Cardiac fibroblast (primary cell): ENCODE data around the gene SMIM43.

ENCODE experiments used
- DNase-seq, 2 donors: peaks; one replicate each; pipeline versions ENCODE4 v3.0.0 to v3.0.0-alpha.2; 2010; ENCODE audit warnings: low read depth in 2 of 2
- H3K4me3 ChIP-seq, 2 donors: replicated peaks in 1 of 2; 1 replicate in 1 of 2; 2 replicates in 1 of 2; pipeline ENCODE4 v1.5.1; 2011; ENCODE audit warnings: low read depth in 2 of 2, low read length in 2 of 2, mild to moderate bottlenecking in 2 of 2, moderate library complexity in 1 of 2
- CTCF ChIP-seq: IDR thresholded peaks from one replicate; pipeline ENCODE4 v1.5.1; 2011; ENCODE audit warnings: low read depth, mild to moderate bottlenecking, low read length, inconsistent platforms

The SMIM43 gene

DNA sequence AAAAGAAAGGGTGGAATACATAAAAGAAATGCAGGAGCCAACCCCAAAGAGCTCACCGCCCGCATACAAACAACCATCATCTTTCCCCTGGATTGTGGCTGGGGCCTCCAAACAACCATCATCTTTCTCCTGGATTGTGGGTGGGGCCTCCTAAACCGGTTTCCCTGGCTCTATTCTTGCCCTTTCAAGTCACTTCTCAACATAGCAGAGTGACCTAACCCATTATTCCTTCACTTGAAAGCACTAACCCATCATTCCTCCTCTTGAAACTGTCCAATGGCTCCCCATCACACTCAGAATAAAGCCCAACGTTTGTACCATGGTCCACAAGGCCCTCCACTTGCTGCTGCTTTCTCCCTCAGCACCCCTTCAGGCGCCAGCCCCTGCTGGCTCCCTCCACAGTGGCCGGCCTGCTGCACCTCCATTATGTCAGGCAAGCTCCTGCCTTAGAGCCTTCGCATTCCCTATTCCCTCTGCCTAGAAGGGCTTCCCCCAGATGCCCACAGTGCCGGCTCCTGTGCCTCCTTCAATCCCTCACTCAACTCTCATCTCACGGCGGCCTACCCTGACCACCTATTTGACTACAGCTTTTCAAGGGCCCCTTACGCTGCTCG lies 24.1 kb downstream of the SMIM43 start:
- no peak for DNase-seq

DNA sequence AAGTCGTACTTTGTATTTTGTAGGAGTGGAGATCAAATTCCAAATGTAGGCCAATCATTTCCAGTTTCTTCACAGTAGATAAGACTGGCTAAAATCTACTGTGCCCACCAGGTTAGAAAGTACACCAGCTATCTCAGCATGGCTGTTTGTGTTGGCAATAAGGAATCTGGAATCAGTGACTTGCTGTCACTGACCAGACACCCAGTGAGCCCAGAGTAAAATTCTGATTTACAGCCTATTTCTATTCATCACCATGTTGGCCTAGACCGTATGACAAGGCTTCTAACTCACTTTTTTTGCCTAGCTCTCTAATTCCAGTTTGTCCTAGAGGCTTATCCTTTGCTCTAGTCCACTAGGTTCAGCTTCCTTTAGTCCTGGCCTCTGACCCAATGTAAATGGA lies 25.4 kb downstream of the SMIM43 start:
- TF ChIP-seq CTCF, result no peak
- DNase-seq, result no peak
- no peak overlapping the region for H3K4me3 ChIP-seq

More for the DNA sequence above, 24.1 kb downstream of the SMIM43 start:
- H3K4me3 ChIP-seq, result no peak overlapping the region
- TF ChIP-seq CTCF, result no peak

DNA sequence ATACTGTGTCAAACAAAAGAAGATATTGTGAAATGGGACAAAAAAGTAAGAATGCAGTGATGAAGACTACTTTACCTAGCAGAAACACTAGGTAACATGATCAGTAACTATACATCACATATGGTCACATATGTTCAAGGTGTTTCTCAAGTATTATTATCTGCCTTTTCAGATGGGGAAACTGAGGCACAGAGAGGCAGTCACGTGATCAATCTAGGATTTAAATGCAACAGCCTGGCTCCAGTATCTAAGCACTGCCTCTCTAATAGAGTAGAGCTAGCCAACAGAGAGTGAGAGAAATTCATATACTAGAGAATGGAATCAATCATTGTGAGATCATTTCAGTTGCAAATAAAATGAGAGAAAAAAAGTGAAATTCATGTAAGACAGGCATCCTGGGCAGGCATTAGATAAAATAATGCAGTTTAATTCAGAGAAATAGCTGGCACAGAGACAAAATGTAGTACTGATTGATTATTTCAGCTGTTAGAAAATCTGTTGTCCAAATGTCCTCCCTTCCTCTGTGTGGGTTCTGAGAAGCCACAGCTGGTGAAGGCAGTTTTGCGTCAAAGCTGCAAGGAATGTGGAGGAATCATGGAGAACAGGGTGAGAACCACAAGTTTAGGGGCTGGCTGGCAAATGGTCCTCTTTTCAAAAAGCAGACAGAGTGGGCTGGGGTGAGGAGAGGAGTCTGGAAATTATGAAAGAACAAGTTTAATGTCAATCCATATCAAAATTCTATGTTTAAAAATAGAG lies 26.0 kb downstream of the SMIM43 start:
- no peak for TF ChIP-seq CTCF
- no peak overlapping the region for H3K4me3 ChIP-seq
- peak; percentile 32 to 83 for DNase-seq

DNA sequence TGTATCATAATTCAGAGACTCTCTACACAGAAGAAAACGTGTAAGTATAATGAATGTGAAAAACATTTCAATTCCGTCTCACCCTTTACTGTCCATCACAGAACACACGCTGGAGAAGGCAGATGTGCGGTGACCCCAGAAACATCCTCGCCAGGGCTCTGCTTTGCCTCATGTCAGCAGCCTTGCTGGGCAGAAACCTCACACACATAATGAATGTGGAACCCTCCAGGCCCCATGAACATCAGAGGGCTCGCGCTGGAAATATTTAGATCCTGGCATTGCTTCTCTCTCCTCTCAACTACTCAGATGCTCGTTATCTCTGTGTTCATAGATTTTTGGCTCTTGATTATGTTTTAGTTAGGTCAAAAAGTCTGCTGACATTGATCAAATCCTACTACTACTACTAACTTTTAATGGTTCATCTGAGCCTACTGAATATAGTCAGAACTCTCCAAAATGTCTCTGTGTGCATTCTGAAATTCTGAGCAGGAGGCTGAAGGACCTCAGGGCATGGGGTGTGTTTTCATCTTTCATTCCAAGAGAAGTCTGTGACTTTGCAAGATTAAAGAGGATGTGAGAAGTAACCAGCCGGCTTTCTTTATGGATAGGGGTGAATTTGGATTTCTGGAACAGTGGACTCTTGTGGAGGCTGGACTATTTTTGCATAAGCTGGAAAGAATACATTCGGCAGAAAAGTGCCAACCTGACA lies 27.0 kb downstream of the SMIM43 start:
- DNase-seq, result no peak
- TF ChIP-seq CTCF, result no peak
- no peak overlapping the region for H3K4me3 ChIP-seq

GRCh38 chr4:121736735-121737351 lies 28.1 kb downstream of the SMIM43 start:
- peak; percentile 58 for TF ChIP-seq CTCF
- no peak overlapping the region for H3K4me3 ChIP-seq
- DNase-seq, result peak; percentile 69 to 80

DNA sequence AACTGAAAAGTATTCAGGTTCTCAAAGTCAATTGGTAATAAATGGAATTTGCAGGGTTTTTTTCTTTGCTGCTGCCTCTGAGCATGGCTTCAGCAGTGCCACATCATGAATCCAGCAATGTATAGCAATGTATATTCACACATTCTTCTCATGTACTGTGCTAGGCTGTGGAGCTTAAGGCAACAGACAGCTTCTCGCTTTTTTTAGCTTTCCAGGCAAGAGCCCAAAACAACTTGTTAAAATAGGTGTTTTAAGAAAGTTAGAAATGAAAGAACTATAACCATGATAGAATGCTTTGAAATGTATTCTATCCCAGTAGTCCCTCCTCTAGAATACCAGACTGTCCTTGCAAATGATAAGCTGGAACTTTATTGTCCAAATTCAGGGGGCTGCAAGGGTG lies 30.4 kb downstream of the SMIM43 start:
- no peak overlapping the region for H3K4me3 ChIP-seq
- TF ChIP-seq CTCF, result no peak
- DNase-seq, result no peak
